GM18502 (cell line): ENCODE results near the gene ZNF516.

Experiments
- ATAC-seq: cut with Tn5 transposase; IDR thresholded peaks from one replicate; pipeline ENCODE4 v1.9.1; 2021; ENCODE audit warnings: mild to moderate bottlenecking; ENCODE audit not compliant: unreplicated experiment, poor library complexity

The ZNF516 gene

DNA sequence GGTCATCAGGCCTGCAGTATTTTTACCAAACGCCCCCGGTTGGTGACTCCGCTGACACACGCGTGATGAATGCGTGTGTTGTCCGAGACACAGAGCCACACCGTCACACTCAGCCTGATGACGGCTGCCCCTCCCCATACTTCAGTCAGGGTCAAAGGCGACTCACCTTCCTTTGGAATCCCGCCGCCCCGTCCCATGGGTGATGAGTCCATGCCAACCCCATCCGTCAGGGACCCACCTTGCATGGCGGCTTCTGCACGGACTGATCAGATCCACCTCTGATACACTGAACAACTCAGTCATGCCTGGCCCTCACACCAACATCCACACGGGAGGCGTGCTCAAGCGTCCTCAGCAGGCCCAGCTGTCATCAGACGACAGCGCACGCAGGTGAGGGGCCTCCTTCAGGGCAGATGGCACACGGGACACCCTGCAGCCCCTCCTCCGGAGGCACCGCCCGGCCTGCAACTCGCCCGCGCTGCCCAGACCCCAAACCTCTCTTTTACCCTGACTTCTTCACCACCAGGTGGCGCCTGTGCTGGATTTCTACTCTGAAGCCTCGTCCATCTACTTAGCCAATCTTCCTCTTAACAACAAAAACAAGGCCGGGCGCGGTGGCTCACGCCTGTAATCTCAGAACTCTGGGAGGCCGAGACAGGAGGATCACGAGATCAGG, 89.2 kb downstream of the ZNF516 start:
- ATAC-seq = peak; percentile 48

- no peak for ATAC-seq
Measured at GRCh38 chr18:76405280-76405679, 89.8 kb downstream of the ZNF516 start.

DNA sequence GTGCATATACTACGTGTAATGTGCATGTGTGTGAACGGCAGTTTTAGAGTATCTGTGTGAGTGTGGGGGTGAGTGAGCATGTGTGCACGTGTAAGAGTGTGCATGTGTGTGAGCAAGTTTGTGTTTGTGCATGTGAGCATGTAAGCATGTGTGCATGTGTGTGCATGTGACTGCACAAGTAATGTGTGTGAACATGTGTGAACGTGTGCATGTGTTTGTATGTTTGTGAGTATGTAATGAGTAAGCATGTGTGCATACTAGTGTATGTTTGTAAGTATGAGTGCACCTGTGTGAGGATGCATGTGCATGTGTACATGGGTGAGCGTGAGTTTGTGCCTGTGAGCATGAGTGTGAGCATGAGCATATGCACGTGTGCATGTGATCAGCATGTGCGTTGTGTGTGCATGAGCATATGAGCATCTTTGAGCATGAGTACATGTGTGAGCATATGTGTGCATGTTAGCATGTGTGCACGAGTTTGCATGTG, 90.7 kb downstream of the ZNF516 start:
- no peak for ATAC-seq

- ATAC-seq = no peak
Measured at GRCh38 chr18:76402026-76402990, 92.7 kb downstream of the ZNF516 start.

GRCh38 chr18:76401498-76401897, 93.5 kb downstream of the ZNF516 start:
- no peak for ATAC-seq

DNA sequence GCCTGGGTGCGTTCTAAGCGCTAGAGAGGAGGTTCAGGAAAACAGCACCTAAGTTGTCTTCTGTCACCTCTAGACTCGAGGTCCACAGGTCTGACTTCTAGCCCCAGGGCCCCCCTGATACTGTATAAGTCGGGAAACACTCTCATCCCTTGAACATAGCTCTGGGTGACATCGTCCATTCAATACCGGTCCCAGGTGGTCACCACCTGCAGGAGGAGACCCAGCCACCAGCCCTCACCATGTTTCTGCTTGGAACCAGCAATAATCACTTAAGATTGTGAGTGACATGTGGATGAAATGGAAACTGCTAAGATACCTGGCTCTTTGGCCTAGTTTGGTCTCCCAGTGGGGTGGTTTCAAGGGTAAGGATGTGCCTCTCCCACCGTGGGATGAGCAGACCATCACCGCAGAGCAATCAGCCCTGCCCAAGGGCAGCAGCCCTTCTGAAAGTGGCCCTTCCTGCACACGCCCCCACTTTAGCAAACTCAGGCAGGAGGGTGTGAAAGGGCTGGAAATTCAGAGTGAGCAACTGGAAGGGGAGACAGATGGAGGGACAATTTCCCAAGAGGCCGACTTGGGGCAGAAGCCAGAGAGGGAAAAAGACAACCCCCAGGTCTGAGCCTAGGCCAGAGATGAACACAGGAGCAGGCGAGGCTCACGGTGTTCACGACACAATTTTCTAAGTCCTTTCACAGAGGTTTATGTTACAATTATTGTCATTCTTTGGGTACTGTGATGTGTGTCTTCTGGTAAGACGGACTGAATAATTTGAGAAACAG, 95.2 kb downstream of the ZNF516 start:
- no peak for ATAC-seq

GRCh38 chr18:76398896-76399612, 96.0 kb downstream of the ZNF516 start:
- peak; percentile 95 for ATAC-seq

- ATAC-seq = no peak
Measured at GRCh38 chr18:76398295-76398694, 96.7 kb downstream of the ZNF516 start.

DNA sequence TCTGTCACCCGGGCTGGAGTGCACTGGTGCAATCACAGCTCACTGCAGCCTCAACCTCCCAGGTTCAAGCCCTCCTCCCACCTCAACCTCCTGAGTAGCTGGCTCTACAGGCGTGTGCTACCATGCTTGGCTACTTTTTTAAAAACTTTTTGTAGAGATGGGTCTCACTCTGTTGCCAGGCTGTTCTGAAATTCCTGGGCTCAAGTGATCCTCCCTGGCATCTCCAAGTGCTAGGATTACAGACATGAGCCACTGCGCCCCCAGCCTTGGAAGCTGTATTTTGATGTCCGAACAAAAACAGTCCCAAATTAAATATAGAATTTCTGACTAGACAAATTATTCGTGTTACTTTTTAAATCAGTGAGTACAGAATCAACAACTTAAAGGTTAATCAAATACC, 97.4 kb downstream of the ZNF516 start:
- no peak for ATAC-seq

- ATAC-seq = no peak
Measured at GRCh38 chr18:76396792-76397191, 98.2 kb downstream of the ZNF516 start.

DNA sequence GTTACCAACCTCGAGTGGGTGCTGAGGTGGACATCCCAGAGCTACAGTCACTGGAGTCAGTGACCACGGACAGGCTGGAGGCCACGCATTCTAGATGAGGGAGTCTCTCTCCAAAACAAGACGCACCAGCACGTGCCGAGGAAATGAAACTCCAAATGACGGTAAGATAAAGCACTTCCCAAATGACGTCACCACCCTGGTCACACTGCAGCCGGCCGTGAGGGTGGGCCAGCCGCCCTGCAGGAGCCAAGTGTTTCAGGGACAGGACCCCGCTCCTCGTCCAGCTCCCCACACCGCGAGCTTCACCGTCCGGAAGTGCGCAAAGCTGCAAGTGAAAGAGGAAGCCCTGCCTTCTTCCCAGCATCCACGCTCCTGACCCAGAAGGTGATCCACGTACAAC, 99.4 kb downstream of the ZNF516 start:
- ATAC-seq = no peak

DNA sequence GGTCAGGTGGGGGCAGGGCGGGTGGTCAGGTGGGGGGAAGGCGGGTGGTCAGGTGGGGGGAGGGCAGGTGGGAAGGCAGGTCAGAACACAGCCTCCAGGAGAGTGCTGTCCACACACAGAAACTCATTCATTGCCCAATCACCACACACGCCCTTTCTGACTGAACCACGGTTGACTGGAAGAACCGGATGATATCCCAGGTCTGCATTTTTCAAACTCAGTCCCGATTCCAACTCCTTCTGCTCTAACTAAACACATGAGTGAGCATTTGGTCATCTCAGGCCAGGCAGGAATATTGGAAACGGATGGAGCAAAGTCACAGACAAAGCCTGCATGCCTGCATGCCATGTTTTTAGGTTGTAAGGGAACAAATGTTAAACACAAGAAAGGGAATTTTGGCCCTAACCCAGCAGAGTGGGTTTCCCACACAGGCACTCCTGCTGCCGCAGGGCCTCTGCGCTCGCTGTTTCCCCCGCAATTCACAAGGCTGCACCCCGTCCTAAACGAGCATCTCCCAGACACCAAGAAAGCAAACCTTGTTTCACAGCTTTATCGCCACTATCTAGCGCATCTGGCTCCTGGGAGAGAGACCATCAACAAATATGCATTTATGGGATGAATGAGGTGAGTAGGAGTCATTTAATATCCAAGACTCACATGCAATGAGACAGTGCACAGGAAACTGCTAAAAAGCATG, 100.1 kb downstream of the ZNF516 start:
- ATAC-seq = no peak

DNA sequence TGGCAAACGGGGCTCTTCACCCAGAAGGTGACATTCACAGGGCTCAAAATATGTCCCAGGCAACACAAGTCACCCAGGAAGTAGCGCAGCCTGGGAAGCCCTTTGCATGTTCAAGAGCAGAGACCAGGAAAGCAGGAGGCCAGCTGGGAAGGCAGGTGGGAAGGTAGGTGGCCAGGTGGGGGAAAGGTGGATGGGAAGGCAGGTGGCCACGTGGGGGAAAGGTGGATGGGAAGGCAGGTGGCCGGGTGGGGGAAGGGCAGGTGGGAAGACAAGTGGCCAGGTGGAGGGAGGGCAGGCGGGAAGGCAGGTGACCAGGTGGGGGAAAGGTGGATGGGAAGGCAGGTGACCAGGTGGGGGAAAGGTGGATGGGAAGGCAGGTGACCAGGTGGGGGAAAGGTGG, 102.7 kb downstream of the ZNF516 start:
- no peak for ATAC-seq

GRCh38 chr18:76391746-76392145, 103.3 kb downstream of the ZNF516 start:
- no peak for ATAC-seq

GRCh38 chr18:76391038-76391437, 104.0 kb downstream of the ZNF516 start:
- ATAC-seq = no peak

GRCh38 chr18:76390452-76391035, 104.5 kb downstream of the ZNF516 start:
- no peak for ATAC-seq

GRCh38 chr18:76389716-76390115, 105.3 kb downstream of the ZNF516 start:
- no peak for ATAC-seq

- ATAC-seq = no peak
Measured at GRCh38 chr18:76388891-76389423, 106.1 kb downstream of the ZNF516 start.

DNA sequence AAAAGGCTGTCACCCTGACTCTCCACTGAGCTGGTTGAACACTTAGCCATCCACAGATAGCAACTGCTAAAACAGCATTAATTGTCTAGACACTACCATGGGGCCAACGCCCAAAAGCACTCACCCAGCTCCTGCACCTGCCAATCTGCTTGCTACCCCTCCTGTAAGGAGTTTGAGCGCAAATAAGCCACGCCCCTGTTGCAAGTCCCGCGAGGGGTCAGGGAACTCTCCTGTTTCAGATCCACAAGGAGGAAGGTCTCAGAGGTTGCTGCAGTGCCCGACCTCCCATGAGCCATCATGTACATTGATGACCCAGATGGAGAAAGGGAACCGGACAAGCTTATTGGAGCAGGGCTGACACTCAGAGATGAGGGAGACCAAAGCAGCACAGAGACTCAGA, 106.8 kb downstream of the ZNF516 start:
- no peak for ATAC-seq
